ENCODE measurements around the gene LRRC23. TPM values are rescaled to one million over a fixed set of nuclear protein-coding genes. Genes with fewer than 3 reads are reported as not detected.

LRRC23 gene
- total and polyA plus RNA-seq, 2 of the 13 experiments (the other 11 are each of a cell fraction or from before 2014, with no cell fraction given), result 6.0 to 7.8 TPM

GRCh38 chr12:6937481-6938352, 33.1 kb downstream of the LRRC23 start (continued):
- peak; percentile 97 for TF ChIP-seq ZNF710 (CRISPR knock-in tag; IDR thresholded peaks at IDR 0.05; ENCODE audit: borderline replicate concordance)
- no peak for TF ChIP-seq ZNF382 (CRISPR knock-in tag; IDR thresholded peaks at IDR 0.05; ENCODE audit: borderline replicate concordance)
- no peak for TF ChIP-seq SATB2 (CRISPR knock-in tag; IDR thresholded peaks at IDR 0.05)
- TF ChIP-seq ZNF720 (CRISPR knock-in tag; IDR thresholded peaks at IDR 0.05), result no peak
- TF ChIP-seq SMYD3 (CRISPR knock-in tag; IDR thresholded peaks at IDR 0.05), result peak; percentile 88; the same call in 1 of the 2 replicates
- no peak for TF ChIP-seq MTF2 (CRISPR knock-in tag; IDR thresholded peaks at IDR 0.05; ENCODE audit: borderline replicate concordance)
- peak; percentile 7; the same call in 1 of the 2 replicates for TF ChIP-seq FOXK2 (IDR thresholded peaks at IDR 0.05)
- peak; percentile 77 for TF ChIP-seq ZBTB33 (CRISPR knock-in tag; IDR thresholded peaks at IDR 0.05)
- peak; percentile 63 for TF ChIP-seq ARID5B (CRISPR knock-in tag; IDR thresholded peaks at IDR 0.05)
- TF ChIP-seq ZMYM3 (CRISPR knock-in tag; IDR thresholded peaks at IDR 0.05), result peak; percentile 51; the same call in 1 of the 2 replicates
- TF ChIP-seq JUND (CRISPR knock-in tag; IDR thresholded peaks at IDR 0.05), result peak; percentile 32; the same call in 1 of the 2 replicates
- no peak for TF ChIP-seq ONECUT2 (CRISPR knock-in tag; IDR thresholded peaks at IDR 0.05)
- 0 out of 2 replicates have a peak, but pooled peaks have one; percentile 28 for TF ChIP-seq RFX5 (IDR thresholded peaks at IDR 0.05; ENCODE audit: low read depth, low read length)
- peak; percentile 95; the same call in 1 of the 2 replicates for TF ChIP-seq ZNF567 (CRISPR knock-in tag; IDR thresholded peaks at IDR 0.05; ENCODE audit: borderline replicate concordance)
- no peak for TF ChIP-seq FLYWCH1 (CRISPR knock-in tag; IDR thresholded peaks at IDR 0.05)
- TF ChIP-seq KLF16 (CRISPR knock-in tag; IDR thresholded peaks at IDR 0.05), result peak in 1 of 2 experiments; percentile 95; a peak in 2 of 4 replicates
- TF ChIP-seq SMAD9 (CRISPR knock-in tag; IDR thresholded peaks at IDR 0.05), result 0 out of 2 replicates have a peak, but pooled peaks have one; percentile 34
- TF ChIP-seq HNRNPLL (IDR thresholded peaks at IDR 0.05; ENCODE audit: low read depth, low read length, poor library complexity, severe bottlenecking), result peak; percentile 99
- peak; percentile 84 for TF ChIP-seq ZFX (CRISPR knock-in tag; IDR thresholded peaks at IDR 0.05; ENCODE audit: low read depth)
- peak; percentile 27 for TF ChIP-seq U2AF1 (optimal IDR thresholded peaks at IDR 0.05; ENCODE audit: low read depth, low read length)
